Measurements from ENCODE around the gene STIM2. TPM values are rescaled to one million over a fixed set of nuclear protein-coding genes. Genes with fewer than 3 reads are reported as not detected.

The STIM2 gene
- total and polyA plus RNA-seq, 2 of the 4 experiments (the other 2 are of a cell fraction), result 16.1 to 27.6 TPM

- H3K18ac ChIP-seq (ENCODE audit: low read depth, low read length), result no peak overlapping the region
- H4K20me1 ChIP-seq (ENCODE audit: insufficient read depth, low read length), result peaks cover 4% of the 10 kb centered on the region
- H3K36me3 ChIP-seq (ENCODE audit: control insufficient read depth, insufficient read depth, low read length), result no peaks in the 10 kb centered on the region
- no peak overlapping the region for H2BK15ac ChIP-seq (ENCODE audit: low read depth, low read length)
- H3K79me1 ChIP-seq (ENCODE audit: low read depth in 1 of 2, low read length in 2 of 2), result peaks cover 4 to 21% of the 10 kb centered on the region in 2 experiments; a peak in 2 of 4 replicates
- H3K4me1 ChIP-seq (ENCODE audit: control insufficient read depth, insufficient read depth, low read length), result peaks cover 8% of the 10 kb centered on the region; the same call in 1 of the 2 replicates
- ATAC-seq (ENCODE audit: low read depth) (no peak), DNase-seq (peak; percentile 34)
- peak; percentile 41; the same call in 1 of the 2 replicates for TF ChIP-seq CEBPB (IDR thresholded peaks at IDR 0.05; ENCODE audit: low read depth, low read length)
- TF ChIP-seq NFE2L2 (IDR thresholded peaks at IDR 0.05; ENCODE audit: low read depth, low read length), result 0 out of 2 replicates have a peak, but pooled peaks have one; percentile 16
- TF ChIP-seq SMC3 (IDR thresholded peaks at IDR 0.05; ENCODE audit: low read depth, low read length), result no peak
- H3K4ac ChIP-seq (ENCODE audit: low read depth, low read length), result peak overlapping the region; percentile 11; the same call in 1 of the 2 replicates
- peak overlapping the region; percentile 93; the same call in 1 of the 2 replicates for H3K4me2 ChIP-seq (ENCODE audit: low read depth, low read length)
- H4K91ac ChIP-seq (ENCODE audit: insufficient read depth, low read depth, low read length), result no peak overlapping the region
- CTCF ChIA-PET, result no interaction called here
- intact Hi-C loops (cut with micrococcal nuclease) (no loop called here), in situ Hi-C loops (cut with MboI; ENCODE audit: low sequenced_read_pairs) (loop anchor here (25.0 kb wide), 1 partner anchor 522 kb away; no protein-coding TSS in a partner anchor), dilution Hi-C loops (cut with HindIII; ENCODE audit: low sequenced_read_pairs, unreplicated experiment) (no loop called here)
- H2BK20ac ChIP-seq (ENCODE audit: low read depth, low read length), result no peak overlapping the region
- peaks cover 3% of the 10 kb centered on the region; the same call in 1 of the 2 replicates for H3K9me1 ChIP-seq (ENCODE audit: insufficient read depth, low read length)
- 0 out of 2 replicates have a peak overlapping the region, but pooled peaks have one; percentile 76 for H3K9ac ChIP-seq (ENCODE audit: low read depth, low read length)
- no peak overlapping the region for H2AK9ac ChIP-seq (replicated peaks; ENCODE audit: low read depth, low read length, poor library complexity)
- no peak overlapping the region for H3K27ac ChIP-seq (ENCODE audit: insufficient read depth, low read length)
- no peak overlapping the region for H3K23ac ChIP-seq (ENCODE audit: low read depth, low read length)
- H2BK5ac ChIP-seq (ENCODE audit: low read depth, low read length, poor library complexity, severe bottlenecking), result no peak overlapping the region
- no peak overlapping the region for H3K56ac ChIP-seq (ENCODE audit: extremely low read depth, insufficient read depth, low read length)
- H2AFZ ChIP-seq (replicated peaks; ENCODE audit: low read length, poor library complexity), result no peak overlapping the region
- no peaks in the 10 kb centered on the region for H3K27me3 ChIP-seq (ENCODE audit: control insufficient read depth, insufficient read depth, low read length)
- no peaks in the 10 kb centered on the region for H3K9me3 ChIP-seq (ENCODE audit: control insufficient read depth, insufficient read depth, low read length)
- no peak overlapping the region for H3K14ac ChIP-seq (replicated peaks; ENCODE audit: low read depth, low read length)
- POLR2A ChIA-PET (ENCODE audit: unreplicated experiment), result no interaction called here
- H2BK120ac ChIP-seq (ENCODE audit: low read depth, low read length), result no peak overlapping the region
- no TSS peak for BruUV-seq (replicated peaks)
- H4K8ac ChIP-seq (ENCODE audit: low read depth in 2 of 2, low read length in 2 of 2), result no peak overlapping the region
- no peak overlapping the region for H3K4me3 ChIP-seq (ENCODE audit: insufficient read depth, low read depth, low read length)
- H2AK5ac ChIP-seq (ENCODE audit: low read depth, low read length), result no peak overlapping the region
- H4K5ac ChIP-seq (ENCODE audit: low read depth, low read length), result no peak overlapping the region
- no CpG with 5 or more reads among the region's 3 CpGs for WGBS, 2 experiments (ENCODE audit: extremely low coverage in 2 of 2, insufficient read length in 1 of 2)
Observed at GRCh38 chr4:26858947-26859401, 1.7 kb upstream of the STIM2 start.
